ACHN (cell line): ENCODE measurements around the gene OR56A3.
"Not testable (repeated sequence)": the region's sequence is repeated elsewhere in the genome, so short reads cannot be mapped to it uniquely, and the experiment has no call there.

Experiments
- DNase-seq: peaks from one replicate; pipeline ENCODE4 v3.0.0-alpha.2; 2015
- in situ Hi-C: cut with HindIII; loops from 2 replicates; pipeline ENCODE4 v1.10.0; 2017; ENCODE audit warnings: low sequenced_read_pairs, low pct_ligation_motif_present, low pct_unique_long_range_greater_than_20kb

OR56A3 gene, protein sequence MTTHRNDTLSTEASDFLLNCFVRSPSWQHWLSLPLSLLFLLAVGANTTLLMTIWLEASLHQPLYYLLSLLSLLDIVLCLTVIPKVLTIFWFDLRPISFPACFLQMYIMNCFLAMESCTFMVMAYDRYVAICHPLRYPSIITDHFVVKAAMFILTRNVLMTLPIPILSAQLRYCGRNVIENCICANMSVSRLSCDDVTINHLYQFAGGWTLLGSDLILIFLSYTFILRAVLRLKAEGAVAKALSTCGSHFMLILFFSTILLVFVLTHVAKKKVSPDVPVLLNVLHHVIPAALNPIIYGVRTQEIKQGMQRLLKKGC

DNA sequence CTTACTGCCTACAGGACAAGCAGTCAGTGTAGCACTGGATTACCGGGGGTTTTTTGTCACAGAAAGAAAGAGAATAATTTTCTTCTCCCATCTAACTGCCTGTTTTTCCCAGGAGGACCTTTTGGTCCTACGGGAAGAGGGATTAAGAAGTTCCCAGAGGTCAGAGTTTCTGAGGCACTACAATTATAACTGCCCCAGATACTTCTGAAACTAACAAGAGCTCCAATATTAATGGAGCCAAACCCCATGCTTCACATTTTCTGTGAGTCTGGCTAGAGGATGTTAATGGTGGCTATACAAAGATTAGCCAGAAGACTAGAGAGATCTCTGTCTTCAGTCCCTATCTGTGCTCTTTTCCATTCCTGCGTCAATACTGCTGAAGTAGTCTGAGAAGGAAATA, at the start of gene OR56A3:
OR56A3 (plus strand) TSS at position 301 of the 400 bp plus-strand sequence. CDS start 5,096 bp downstream, outside the sequence.
- in situ Hi-C loops: no loop called here
- no peak for DNase-seq

DNA sequence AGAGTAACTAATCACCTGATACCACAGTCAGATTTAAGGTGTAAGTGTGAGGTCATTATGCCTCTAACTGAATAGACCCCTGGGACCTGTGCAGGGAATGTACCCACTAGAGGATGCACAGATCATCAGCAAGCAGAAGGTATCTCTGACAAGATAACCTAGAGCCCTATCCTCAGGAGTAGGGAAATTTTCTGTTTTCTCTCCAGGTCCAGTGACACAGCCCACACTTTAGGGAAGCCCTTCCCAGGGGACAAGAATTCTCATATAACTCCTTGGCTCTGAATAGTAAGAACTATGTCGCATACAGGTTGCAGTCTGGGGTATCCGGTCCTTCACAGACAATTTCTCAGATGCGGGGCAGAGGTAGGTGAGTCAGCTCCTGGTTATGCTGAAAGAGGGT, 49.1 kb upstream of the OR56A3 start, which contains the start of gene OR52E5:
OR52E5 (plus strand) TSS at position 301 of the 400 bp plus-strand sequence. CDS start 7,569 bp downstream, outside the sequence.
- in situ Hi-C loops: no loop called here
- no peak for DNase-seq

DNA sequence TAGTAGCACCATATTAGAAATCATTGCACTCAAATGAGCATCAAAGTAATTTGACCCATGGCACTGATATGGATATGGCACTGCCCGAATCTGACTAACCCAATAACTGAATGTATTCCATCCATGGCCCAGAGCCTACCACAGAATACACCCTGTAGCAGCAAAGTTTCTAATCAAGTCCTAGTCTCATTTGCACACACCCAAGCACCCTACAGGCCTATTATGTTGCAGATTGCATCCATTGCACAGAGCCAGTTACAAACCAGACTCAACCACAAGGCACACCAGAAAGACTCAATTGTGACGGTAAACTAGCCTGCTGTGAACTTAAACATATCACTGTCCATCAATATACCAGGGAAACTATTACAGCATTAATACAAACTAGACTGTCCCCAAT, 42.5 kb upstream of the OR56A3 start:
- in situ Hi-C loops: no loop called here
- DNase-seq: no peak

DNA sequence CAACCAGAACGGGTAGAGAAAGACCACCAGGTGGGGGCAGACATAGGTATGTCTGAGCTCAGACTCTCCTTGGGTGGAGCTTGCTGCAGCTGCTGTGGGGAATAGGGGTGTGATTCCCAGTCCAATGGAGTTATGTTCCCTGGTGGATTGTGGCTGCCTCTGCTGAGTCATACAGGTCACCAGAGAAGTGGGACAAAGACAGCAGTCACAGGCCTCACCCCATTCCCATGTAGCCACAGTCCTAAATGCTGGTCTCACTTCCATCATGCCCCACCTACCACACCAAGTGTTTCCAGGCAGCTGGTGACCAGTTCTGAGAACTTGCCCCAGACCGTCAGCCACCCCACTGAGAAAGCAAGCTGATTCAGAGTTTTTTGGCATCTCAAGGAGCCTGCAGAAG, 31.5 kb upstream of the OR56A3 start:
- in situ Hi-C loops: no loop called here
- no peak for DNase-seq

DNA sequence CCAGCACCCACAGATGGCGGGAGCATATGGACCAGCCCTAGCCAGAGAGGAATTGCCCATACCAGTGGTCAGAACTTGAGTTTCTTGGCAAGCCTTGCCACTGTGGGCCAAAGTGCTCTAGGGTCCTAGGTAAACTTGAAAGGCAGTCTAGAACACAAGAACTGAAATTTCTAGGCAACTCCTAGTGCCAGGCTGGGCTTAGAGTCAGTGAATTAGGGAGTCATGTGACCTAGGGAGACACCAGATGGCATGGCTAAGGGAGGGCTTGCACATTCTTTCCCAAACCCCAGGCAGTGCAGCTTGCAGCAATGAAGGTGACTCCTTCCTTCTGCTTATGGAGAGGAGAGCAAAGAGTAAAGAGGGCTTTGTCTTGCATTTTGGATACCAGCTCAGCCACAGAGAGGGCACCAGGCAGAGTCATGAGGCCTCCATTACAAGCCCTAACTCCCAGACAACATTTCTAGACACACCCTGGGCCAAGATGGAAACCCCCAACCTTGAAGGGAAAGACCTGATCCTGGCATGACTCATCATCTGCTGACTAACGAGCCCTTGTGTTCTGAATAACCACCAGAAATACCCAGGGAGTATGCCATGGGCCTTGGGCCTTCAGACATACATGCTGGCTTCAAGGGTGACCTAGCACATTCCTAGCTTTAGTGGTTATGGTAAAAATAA, 19.2 kb upstream of the OR56A3 start:
- peak; percentile 11 for DNase-seq
- in situ Hi-C loops: no loop called here

DNA sequence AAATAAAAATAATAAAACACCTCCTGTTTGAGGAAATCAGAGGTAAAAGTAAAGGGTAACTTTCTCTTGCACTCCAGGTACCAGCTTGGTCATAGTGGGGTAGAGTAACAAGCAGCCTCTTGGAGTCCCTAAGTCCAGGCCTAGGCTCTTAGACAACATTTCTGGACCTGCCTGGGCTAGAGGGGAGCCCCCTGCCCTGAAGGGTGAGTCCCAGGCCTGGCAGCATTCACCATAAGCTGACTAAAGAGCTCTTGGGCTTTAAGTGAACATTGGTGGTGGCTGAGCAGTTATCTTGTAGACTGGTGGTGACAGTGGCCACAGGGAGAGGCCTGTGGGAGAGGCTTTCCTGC, 18.6 kb upstream of the OR56A3 start:
- DNase-seq: no peak
- in situ Hi-C loops: no loop called here

DNA sequence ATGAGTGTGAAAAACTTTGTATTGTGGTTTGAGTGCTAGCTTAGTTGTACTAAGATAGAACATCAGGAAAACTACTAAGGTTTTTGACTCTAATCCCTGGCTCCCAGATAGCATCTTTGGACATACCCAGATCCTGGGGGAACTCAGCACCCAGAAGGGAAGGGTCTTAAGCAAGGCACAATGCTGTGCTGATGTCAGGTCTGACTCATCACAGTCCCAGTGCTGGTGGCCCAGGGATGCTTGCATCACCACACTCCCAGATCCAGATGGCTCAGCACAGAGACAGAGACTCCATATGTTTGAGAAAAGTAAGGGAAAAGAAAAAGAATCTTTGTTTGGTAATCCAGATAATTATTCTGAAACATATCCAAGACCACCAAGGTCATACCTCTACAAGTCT, 18.3 kb upstream of the OR56A3 start:
- in situ Hi-C loops: no loop called here
- DNase-seq: no peak

DNA sequence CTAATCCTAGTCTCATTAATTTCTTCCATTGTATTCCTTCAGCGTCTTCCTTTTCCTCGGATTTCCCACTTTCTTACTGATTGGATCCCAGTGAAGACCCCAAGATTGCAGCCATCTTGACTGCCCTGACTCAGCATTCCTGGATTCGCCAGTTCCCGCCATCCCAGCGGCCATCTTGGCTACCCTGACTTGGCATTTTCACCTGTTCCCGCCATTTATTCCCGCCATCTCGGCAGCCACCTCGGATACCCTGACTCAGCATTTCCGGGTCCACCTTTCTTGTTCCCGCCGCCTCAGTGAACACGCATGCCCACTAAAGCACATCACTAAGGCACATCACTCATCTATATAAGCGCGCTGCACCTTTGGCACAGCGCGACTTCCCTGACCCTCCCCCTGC, 13.8 kb upstream of the OR56A3 start:
- DNase-seq: no peak
- in situ Hi-C loops: no loop called here

DNA sequence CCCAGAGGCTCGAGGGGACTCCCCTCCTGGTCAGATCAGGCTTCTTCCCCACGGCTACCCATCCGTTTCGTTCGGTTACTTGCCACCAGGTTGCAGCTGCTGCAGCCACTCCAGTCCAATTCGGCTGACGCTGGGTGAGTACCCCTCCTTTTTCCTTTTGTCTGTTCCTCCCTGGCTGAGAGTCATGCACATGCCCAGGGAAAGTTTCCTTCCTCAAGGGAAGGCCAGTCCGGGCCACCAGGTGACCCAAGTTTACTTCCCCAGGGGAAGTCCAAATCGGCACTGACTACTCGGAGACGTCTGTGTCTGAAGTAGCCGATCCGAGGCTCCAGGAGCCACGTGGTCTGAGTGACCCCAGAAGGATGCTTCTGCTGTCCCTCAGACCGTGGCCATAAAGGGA, 13.2 kb upstream of the OR56A3 start:
- in situ Hi-C loops: no loop called here
- no peak for DNase-seq

DNA sequence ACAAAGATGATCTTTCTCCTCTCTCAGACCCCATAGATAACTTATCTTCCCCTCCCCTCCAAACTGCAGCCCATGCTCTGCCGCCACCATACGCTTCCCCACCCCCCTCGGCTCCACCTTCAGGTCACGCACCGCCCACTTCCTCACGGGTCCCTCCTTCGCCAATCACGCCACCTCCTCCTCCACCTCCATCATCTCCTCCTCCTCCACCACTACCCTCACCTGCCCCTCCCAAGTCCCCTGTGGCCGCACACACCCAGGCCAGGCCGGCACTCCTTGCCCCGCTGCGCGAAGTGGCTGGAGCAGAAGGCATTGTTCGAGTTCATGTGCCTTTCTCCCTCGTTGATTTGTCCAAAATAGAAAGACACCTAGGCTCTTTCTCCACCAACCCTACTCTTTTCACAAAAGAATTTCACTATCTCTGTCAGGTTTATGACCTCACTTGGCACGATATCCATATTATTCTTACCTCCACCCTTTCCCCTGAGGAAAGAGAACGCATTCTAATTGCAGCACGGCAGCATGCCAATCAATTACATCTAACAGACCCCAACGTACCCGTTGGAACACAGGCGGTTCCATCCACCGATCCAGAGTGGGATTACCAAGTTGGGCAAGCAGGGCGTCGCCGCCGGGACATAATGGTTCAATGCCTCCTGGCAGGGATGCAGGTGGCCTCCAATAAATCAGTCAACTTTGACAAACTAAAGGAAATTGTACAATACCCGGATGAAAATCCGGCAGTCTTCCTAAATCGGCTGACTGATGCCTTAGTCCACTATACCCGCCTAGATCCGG, 12.3 kb upstream of the OR56A3 start:
- in situ Hi-C loops: no loop called here
- DNase-seq: no peak

DNA sequence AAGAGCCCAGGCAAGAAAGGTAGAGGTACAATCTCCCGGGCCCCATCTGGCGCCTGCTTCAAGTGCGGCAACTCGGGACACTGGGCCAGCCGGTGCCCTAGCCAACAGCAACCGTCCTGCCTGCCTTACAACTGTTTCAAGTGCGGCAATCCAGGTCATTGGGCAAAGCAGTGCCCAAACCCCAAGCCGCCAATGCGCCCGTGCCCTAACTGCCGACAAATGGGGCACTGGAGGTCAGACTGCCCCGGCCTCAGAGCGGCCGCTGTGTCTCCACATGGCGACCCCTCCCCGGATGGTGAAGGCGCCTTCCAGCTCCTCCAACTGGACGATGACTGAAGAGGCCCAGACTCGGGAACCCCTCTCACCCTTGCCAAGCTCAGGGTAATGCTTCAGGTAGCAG, 11.4 kb upstream of the OR56A3 start:
- in situ Hi-C loops: no loop called here
- no peak for DNase-seq

DNA sequence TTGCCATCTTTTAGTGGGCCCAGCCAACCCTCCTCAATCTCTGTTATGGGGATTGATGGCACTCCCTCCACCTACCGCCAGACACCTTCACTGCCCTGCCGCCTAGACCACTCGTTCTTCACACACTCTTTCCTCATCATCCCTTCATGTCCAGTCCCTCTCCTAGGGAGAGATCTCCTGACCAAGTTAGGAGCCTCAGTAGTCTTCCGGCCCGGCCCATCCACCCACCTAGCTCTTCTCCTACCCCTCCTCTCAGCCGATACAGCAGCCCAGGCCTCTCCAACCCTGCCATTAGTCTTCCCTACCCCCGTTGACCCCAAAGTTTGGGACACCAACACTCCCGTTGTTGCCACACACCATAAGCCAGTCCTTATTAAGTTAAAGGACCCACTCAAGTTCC, 11.0 kb upstream of the OR56A3 start:
- in situ Hi-C loops: no loop called here
- no peak for DNase-seq

DNA sequence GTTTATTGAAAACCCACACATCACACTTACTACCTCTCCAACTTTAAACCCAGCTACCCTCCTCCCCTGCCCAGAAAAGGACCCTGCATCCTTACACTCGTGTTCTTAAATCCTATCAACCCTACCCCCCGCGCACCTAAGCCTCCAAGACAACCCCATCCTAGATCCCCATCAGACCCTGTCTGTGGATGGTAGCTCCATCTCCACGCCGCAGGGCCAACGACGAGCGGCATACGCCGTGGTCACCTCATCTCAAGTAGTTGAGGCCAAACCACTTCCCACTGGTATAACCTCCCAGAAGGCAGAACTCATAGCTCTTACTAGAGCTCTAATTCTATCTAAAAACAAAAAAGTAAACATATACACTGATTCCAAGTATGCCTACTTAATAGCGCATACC, 9.4 kb upstream of the OR56A3 start:
- in situ Hi-C loops: no loop called here
- no peak for DNase-seq

DNA sequence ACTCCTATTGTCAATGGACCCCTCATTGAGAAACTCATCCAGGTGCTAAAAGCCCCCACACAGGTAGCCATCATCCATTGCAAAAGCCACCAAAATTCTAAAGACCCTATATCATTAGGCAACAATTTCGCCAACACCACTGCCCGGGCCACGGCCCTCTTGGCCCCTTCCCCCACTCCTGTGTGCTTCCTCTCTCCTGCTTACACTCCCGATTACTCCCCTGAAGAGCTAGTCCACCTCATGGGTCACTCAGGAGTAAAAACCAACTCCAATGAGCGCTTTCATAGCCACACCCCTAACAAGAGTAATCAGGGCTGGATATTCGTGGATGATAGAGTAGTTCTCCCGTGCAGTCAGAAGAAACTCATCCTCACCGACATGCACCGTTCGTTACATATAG, 8.9 kb upstream of the OR56A3 start:
- in situ Hi-C loops: no loop called here
- no peak for DNase-seq

DNA sequence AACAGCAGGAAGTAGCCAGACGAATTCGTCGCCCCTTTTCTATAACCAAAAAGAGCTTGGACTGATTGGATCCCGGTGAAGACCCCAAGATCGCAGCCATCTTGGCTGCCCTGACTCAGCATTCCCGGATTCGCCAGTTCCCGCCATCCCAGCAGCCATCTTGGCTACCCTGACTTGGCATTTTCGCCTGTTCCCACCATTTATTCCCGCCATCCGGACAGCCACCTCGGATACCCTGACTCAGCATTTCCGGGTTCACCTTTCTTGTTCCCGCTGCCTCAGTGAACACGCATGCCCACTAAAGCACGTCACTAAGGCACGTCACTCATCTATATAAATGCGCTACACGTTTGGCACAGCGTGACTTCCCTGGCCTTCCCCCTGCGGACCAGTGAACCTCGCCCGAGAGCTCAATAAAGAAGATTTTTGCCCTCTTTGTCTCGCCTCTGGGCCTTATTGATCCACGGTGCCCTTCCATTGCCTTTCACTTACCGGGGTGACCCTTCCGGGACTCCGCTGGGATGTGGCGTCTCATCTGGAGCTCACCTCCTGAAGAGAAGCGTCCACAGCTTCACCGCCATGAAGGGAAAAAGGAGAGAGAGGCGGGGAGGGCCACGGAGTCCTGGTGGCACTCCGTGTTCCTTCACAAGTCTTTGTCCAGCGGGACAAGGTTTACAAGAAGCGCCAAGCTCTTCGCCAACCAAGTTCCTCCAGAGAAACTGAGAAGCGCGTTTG, 4.0 kb upstream of the OR56A3 start:
- in situ Hi-C loops: no loop called here
- no peak for DNase-seq

DNA sequence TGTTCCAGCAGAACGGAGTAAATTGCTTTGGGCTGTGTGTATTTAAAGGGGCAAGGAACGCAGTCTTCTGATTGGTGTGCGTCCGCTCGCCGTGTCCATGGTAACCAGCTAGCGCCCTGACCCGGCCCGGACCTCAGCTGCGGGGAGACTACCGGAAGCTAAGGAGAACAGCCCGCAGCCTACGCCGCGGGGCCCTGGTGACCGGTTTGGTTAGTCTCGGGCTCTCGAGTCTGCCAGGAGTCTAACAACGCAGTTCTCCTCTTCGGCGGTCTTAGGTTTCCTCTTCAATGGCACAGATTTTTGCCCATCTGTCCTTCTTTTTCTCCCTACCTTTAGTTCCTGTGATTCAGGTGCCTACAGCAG, 3.5 kb upstream of the OR56A3 start:
- no peak for DNase-seq
- in situ Hi-C loops: no loop called here

DNA sequence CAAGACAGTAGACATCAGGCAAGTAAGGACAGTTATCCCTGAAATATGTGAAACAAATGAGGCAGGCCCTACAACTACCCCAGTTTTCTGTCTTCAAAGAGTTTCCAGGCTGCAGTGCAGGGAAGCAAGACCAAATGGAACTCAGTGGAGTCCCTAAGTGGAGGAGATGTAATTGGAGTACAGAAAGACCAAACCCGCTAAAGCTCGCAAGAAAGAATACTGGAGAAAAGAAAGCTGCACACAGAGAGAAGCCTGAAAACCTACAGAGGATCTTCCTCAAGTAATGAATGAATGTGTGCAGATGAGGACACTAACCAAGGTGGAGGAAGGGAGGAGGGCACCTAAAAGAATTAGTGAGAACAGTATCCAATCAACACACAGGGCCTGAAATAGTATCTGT, 1.3 kb upstream of the OR56A3 start:
- in situ Hi-C loops: no loop called here
- no peak for DNase-seq

DNA sequence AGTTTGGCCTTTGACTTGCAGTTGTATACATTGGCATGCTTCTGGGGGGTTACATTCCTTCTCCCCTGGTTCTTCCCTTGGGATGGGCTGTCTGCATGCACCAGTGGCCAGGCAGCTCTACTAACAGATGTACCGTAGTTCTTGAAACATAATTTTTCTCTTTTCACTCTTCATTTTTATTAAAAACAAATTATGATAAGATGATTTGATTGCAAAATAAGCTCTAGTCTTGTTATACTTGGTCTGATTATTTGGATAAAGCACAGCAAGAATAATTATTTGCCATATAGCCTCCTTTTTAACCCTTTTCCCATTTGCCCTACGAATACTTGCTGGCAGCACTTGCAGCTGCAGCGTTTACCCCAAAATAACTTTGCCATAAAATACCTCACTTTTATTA, 13.5 kb downstream of the OR56A3 start:
- in situ Hi-C loops: no loop called here
- no peak for DNase-seq

DNA sequence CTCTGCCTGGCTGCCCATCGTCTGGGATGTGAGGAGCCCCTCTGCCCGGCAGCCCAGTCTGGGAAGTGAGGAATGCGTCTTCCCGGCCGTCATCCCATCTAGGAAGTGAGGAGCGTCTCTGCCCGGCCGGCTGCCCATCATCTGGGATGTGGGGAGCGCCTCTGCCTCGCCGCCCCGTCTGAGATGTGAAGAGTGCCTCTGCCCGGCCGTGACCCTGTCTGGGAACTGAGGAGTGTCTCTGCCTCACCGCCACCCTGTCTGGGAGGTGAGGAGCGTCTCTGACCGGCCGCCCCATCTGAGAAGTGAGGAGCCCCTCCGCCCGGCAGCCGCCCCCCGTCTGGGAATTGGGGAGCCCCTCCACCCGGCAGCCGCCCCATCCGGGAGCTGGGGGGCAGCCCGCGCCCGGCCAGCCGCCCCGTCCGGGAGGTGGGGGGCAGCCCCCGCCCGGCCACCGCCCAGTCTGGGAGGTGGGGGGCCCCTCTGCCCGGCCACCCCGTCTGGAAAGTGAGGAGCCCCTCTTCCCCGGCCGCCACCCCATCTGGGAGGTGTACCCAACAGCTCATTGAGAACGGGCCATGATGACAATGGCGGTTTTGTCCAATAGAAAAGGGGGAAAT, 18.8 kb downstream of the OR56A3 start:
- in situ Hi-C loops, DNase-seq: not testable (repeated sequence)
